K562 (cell line): Measurements from ENCODE around the gene EEF1AKMT4. TPM values are rescaled to one million over a fixed set of nuclear protein-coding genes. Genes with fewer than 3 reads are reported as not detected.
A peak's percentile ranks its signal among the peaks of the same experiment; 100 is the strongest.

ENCODE experiments used
- CREB1 ChIP-seq, 2 experiments: sonication (generic) in 1 of 2; formaldehyde crosslinking in 1 of 2; IDR thresholded peaks; 2 replicates each; pipeline versions ENCODE4 v1.6.1 to v1.8.0; 2012 to 2022; ENCODE audit warnings: inconsistent platforms in 1 of 2, mild to moderate bottlenecking in 1 of 2, missing genetic modification reagents in 1 of 2, moderate library complexity in 1 of 2
- CREB3L1 ChIP-seq: fragments of 450-650 bp; IDR thresholded peaks from 2 replicates; pipeline ENCODE4 v1.6.1; 2014; ENCODE audit warnings: low read depth, mild to moderate bottlenecking, moderate library complexity, borderline replicate concordance
- CSDE1 ChIP-seq, 2 experiments: fragments of 450-650 bp; IDR thresholded peaks; 2 replicates each; pipeline ENCODE4 v1.6.1; 2016; ENCODE audit warnings: mild to moderate bottlenecking in 1 of 2
- DDX20 ChIP-seq: fragments of 450-650 bp; IDR thresholded peaks from 2 replicates; pipeline ENCODE4 v1.6.1; 2016; ENCODE audit warnings: missing genetic modification characterization, low read depth, mild to moderate bottlenecking, missing compliant biosample characterization, moderate library complexity
- EHMT2 ChIP-seq: fragments of 450-650 bp; IDR thresholded peaks from 2 replicates; pipeline ENCODE4 v1.6.1; 2018; ENCODE audit warnings: antibody characterized with exemption
- HDAC3 ChIP-seq: fragments of 450-650 bp; IDR thresholded peaks from 2 replicates; pipeline ENCODE4 v1.6.1; 2018; ENCODE audit warnings: borderline replicate concordance, mild to moderate bottlenecking, moderate library complexity; ENCODE audit not compliant: partially characterized antibody
- JUND ChIP-seq, 2 experiments: IDR thresholded peaks; 2 replicates in 1 of 2; 3 replicates in 1 of 2; pipeline ENCODE4 v1.6.1; 2011; ENCODE audit warnings: borderline replicate concordance in 2 of 2, low read depth in 2 of 2, low read length in 2 of 2, improper control_type of control experiment in 1 of 2, missing biosample characterization in 1 of 2, missing genetic modification characterization in 1 of 2, missing genetic modification reagents in 1 of 2
- MYC ChIP-seq, 2 experiments: fragments of 250-450 bp in 1 of 2; sonication (Bioruptor Pico) in 1 of 2; IDR thresholded peaks; 2 replicates each; pipeline versions ENCODE4 v1.5.1 to v1.6.1; 2012 to 2021; ENCODE audit warnings: low read depth in 2 of 2, borderline replicate concordance in 1 of 2, improper control_type of control experiment in 1 of 2, low read length in 1 of 2, mild to moderate bottlenecking in 1 of 2, moderate library complexity in 1 of 2
- NR3C1 ChIP-seq: sonication (generic); formaldehyde crosslinking; IDR thresholded peaks from 2 replicates; pipeline ENCODE4 v1.8.1; 2022; ENCODE audit warnings: missing genetic modification reagents
- SLC30A9 ChIP-seq: fragments of 250-450 bp; sonication (Bioruptor Pico); IDR thresholded peaks from 2 replicates; pipeline ENCODE4 v1.8.0; 2022; ENCODE audit warnings: mild to moderate bottlenecking, moderate library complexity
- SRSF1 ChIP-seq: fragments of 200-400 bp; formaldehyde crosslinking; IDR thresholded peaks from 2 replicates; pipeline ENCODE4 v1.6.1; 2017; ENCODE audit warnings: mild to moderate bottlenecking, low read depth, low read length, moderate library complexity
- SRSF7 ChIP-seq: fragments of 200-400 bp; formaldehyde crosslinking; optimal IDR thresholded peaks from 2 replicates; pipeline ENCODE3; 2017; ENCODE audit warnings: mild to moderate bottlenecking, low read depth, low read length
- TBP ChIP-seq: optimal IDR thresholded peaks from 2 replicates; pipeline ENCODE3; 2011; ENCODE audit warnings: low read depth, low read length, improper control_type of control experiment
- TOE1 ChIP-seq, 2 experiments: fragments of 450-650 bp in 1 of 2; sonication (generic) in 1 of 2; formaldehyde crosslinking in 1 of 2; IDR thresholded peaks; 2 replicates each; pipeline versions ENCODE4 v1.7.1 to v1.8.0; 2016 to 2022; ENCODE audit warnings: borderline replicate concordance in 2 of 2, mild to moderate bottlenecking in 2 of 2, antibody characterized with exemption in 1 of 2, inconsistent platforms in 1 of 2, low read depth in 1 of 2, missing genetic modification reagents in 1 of 2, moderate library complexity in 1 of 2
- ZNF12 ChIP-seq: sonication (generic); formaldehyde crosslinking; IDR thresholded peaks from 2 replicates; pipeline ENCODE4 v1.4.0; 2020; ENCODE audit warnings: mild to moderate bottlenecking, missing genetic modification reagents
- ZNF124 ChIP-seq: sonication (generic); formaldehyde crosslinking; IDR thresholded peaks from 2 replicates; pipeline ENCODE4 v1.8.1; 2022; ENCODE audit warnings: missing genetic modification reagents
- ZNF449 ChIP-seq: fragments of 250-450 bp; sonication (Bioruptor Pico); IDR thresholded peaks from 2 replicates; pipeline ENCODE4 v1.8.0; 2022; ENCODE audit warnings: moderate library complexity, mild to moderate bottlenecking, inconsistent platforms
- ZNF512 ChIP-seq: IDR thresholded peaks from 2 replicates; pipeline ENCODE4 v1.6.1; 2016; ENCODE audit warnings: missing genetic modification characterization, missing compliant biosample characterization
- polyA plus RNA-seq, 8 experiments: library from polyadenylated mRNA; depleted of rRNA in 4 of 8; stranded (reverse) in 5 of 8; unstranded in 3 of 8; fragments of >200 nt; fragmentation: Nextera tagmentation in 2 of 8; fragmentation: Illumina TruSeq in 1 of 8; extraction: Ambion mirVana in 2 of 8; extraction: Trizol in 1 of 8; gene quantifications; 2 replicates each; pipeline versions ENCODE4 v1.2.1 to v1.2.3, GENCODE V29; 2011 to 2014; ENCODE audit warnings: inconsistent platforms in 1 of 8, missing spikeins in 1 of 8
- total RNA-seq, 7 experiments: library from RNA; depleted of rRNA in 6 of 7; stranded (reverse); fragments of >200 nt in 6 of 7; fragmentation: Illumina TruSeq in 2 of 7; extraction: Trizol in 2 of 7; gene quantifications; 2 replicates each; pipeline versions ENCODE4 v1.2.1 to v1.2.3, GENCODE V29; 2011 to 2021; ENCODE audit warnings: low replicate concordance in 1 of 7

Gene EEF1AKMT4
- total and polyA plus RNA-seq, 9 of the 15 experiments (the other 6 are each of a cell fraction or from before 2014, with no cell fraction given), result 10.3 to 49.4 (median 18.9) TPM

GRCh38 chr3:184298759-184299487, 49.5 kb downstream of the EEF1AKMT4 start, which contains the start of gene PSMD2 (continued):
- TF ChIP-seq ZNF12 (peak; percentile 40; the same call in 1 of the 2 replicates), CREB1 (IDR thresholded peaks at IDR 0.05) (peak; percentile 15; the same call in 1 of the 2 replicates), CREB1 (CRISPR knock-in tag; IDR thresholded peaks at IDR 0.05) (peak; percentile 60), TBP (peak; percentile 82), EHMT2 (no peak), NR3C1 (CRISPR knock-in tag) (no peak), SRSF7 (no peak), MYC (IDR thresholded peaks at IDR 0.05; ENCODE audit: low read depth, low read length) (peak; percentile 60; the same call in 1 of the 2 replicates), MYC (CRISPR knock-in tag; IDR thresholded peaks at IDR 0.05; ENCODE audit: borderline replicate concordance, low read depth) (no peak), ZNF512 (tag) (no peak), DDX20 (tag) (no peak), HDAC3 (no peak), SRSF1 (no peak), JUND (IDR thresholded peaks at IDR 0.05; ENCODE audit: borderline replicate concordance, low read depth, low read length) (no peak; the same call in 1 of the 2 replicates), JUND (tag; IDR thresholded peaks at IDR 0.05; ENCODE audit: borderline replicate concordance, low read depth, low read length) (no peak), ZNF449 (CRISPR knock-in tag) (no peak), TOE1 (IDR thresholded peaks at IDR 0.05; ENCODE audit: borderline replicate concordance) (no peak), TOE1 (CRISPR knock-in tag; IDR thresholded peaks at IDR 0.05; ENCODE audit: borderline replicate concordance, low read depth) (no peak), SLC30A9 (CRISPR knock-in tag) (no peak), ZNF124 (CRISPR knock-in tag) (no peak), CREB3L1 (no peak; the same call in 1 of the 2 replicates), CSDE1 (IDR thresholded peaks at IDR 0.05) (no peak)
